GM21576 (cell line): ENCODE measurements around the gene KRT3.

Experiments
- ATAC-seq: cut with Tn5 transposase; IDR thresholded peaks from one replicate; pipeline ENCODE4 v1.9.1; 2021; ENCODE audit warnings: mild to moderate bottlenecking, moderate library complexity; ENCODE audit not compliant: unreplicated experiment

KRT3 gene

GRCh38 chr12:52795694-52796428 lies at the start of gene KRT3:
Gene KRT3 (minus strand): TSS chr12:52796117. CDS start chr12:52796042, 75 bp downstream.
- ATAC-seq: no peak

GRCh38 chr12:52844386-52844785 lies 48.5 kb upstream of the KRT3 start:
- no peak for ATAC-seq

GRCh38 chr12:52839436-52840105 lies 43.7 kb upstream of the KRT3 start:
- no peak for ATAC-seq

- no peak for ATAC-seq
Measured at GRCh38 chr12:52838609-52839435, 42.9 kb upstream of the KRT3 start.

GRCh38 chr12:52837781-52838608 lies 42.1 kb upstream of the KRT3 start:
- no peak for ATAC-seq

- ATAC-seq: no peak
Measured at GRCh38 chr12:52837413-52837741, 41.5 kb upstream of the KRT3 start.

- ATAC-seq: no peak
Measured at GRCh38 chr12:52836491-52837412, 40.8 kb upstream of the KRT3 start.

- ATAC-seq: no peak
Measured at GRCh38 chr12:52836042-52836466, 40.1 kb upstream of the KRT3 start.

- ATAC-seq: no peak
Measured at GRCh38 chr12:52835271-52836041, 39.5 kb upstream of the KRT3 start.

- ATAC-seq: no peak
Measured at GRCh38 chr12:52834727-52835001, 38.7 kb upstream of the KRT3 start.

GRCh38 chr12:52833922-52834726 lies 38.2 kb upstream of the KRT3 start, which contains the start of gene KRT79:
Gene KRT79 (minus strand): TSS chr12:52834311. CDS start chr12:52834260, 51 bp downstream.
- ATAC-seq: no peak

GRCh38 chr12:52832985-52833905 lies 37.3 kb upstream of the KRT3 start:
- ATAC-seq: no peak

GRCh38 chr12:52832451-52832850 lies 36.5 kb upstream of the KRT3 start:
- no peak for ATAC-seq

GRCh38 chr12:52831251-52831650 lies 35.3 kb upstream of the KRT3 start:
- ATAC-seq: no peak

- ATAC-seq: no peak
Measured at GRCh38 chr12:52829986-52830770, 34.3 kb upstream of the KRT3 start.

- no peak for ATAC-seq
Measured at GRCh38 chr12:52828591-52829021, 32.7 kb upstream of the KRT3 start.
